Stimulated activated CD4-positive, alpha-beta T cell treated with anti-CD3 and anti-CD28 coated beads, Interleukin-15, amount 100 ng/mL, for 48 hours (primary cell): ENCODE measurements around the gene SCTR.

Source experiments
- DNase-seq, 2 donors: peaks; one replicate each; pipeline ENCODE4 v3.0.0-alpha.2; 2020; ENCODE audit warnings: low read depth in 2 of 2

The SCTR gene

GRCh38 chr2:119446037-119446436 lies 78.2 kb downstream of the SCTR start:
- no peak for DNase-seq

- no peak for DNase-seq
These were observed 81.4 kb downstream of the SCTR start for GRCh38 chr2:119442850-119443249.

GRCh38 chr2:119442226-119442619 lies 82.1 kb downstream of the SCTR start:
- no peak for DNase-seq

DNA sequence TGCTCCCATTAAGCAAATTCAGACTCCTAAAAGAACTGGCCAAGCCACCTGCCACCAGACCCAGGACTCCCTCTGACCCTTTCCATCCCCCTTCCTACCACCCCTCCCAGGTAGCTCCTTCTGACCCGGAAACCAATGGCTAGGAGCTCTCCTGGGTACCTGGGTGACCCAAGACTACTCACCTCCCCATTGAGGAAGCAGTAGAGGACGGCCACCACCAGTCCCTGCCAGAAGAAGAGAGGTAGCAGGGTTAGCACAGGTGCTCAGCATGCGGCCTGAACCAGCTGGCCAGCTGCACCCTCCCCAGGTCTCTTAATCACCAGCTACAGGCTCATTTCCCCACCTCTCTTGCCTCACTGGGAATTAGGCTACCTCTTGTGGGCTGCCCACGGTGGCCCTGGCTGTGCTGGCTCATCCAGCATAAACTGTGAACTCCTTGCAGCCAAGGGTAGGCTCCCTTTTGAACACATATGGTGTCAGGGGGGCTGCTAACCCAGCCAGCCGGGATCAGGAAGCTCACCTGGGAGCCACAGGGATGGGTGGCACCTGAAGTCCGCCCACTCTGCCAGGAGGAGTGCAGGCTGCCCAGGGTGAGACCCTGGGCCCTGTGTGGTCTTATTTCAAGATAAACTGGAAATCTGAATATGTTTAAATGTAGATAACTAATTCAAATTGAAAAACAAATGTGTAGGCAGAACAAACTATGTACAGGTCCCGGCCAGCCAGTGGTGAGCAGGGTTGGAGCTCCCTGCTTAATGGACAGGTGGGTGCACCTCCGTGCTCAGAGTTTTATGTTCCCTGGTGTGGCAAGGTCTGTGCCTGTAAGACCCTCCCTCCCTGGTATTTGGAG lies 82.7 kb downstream of the SCTR start:
- DNase-seq, result no peak

- DNase-seq, result no peak
These were observed 83.4 kb downstream of the SCTR start for GRCh38 chr2:119440873-119441272.

- no peak for DNase-seq
These were observed 83.8 kb downstream of the SCTR start for GRCh38 chr2:119440501-119440870.

DNA sequence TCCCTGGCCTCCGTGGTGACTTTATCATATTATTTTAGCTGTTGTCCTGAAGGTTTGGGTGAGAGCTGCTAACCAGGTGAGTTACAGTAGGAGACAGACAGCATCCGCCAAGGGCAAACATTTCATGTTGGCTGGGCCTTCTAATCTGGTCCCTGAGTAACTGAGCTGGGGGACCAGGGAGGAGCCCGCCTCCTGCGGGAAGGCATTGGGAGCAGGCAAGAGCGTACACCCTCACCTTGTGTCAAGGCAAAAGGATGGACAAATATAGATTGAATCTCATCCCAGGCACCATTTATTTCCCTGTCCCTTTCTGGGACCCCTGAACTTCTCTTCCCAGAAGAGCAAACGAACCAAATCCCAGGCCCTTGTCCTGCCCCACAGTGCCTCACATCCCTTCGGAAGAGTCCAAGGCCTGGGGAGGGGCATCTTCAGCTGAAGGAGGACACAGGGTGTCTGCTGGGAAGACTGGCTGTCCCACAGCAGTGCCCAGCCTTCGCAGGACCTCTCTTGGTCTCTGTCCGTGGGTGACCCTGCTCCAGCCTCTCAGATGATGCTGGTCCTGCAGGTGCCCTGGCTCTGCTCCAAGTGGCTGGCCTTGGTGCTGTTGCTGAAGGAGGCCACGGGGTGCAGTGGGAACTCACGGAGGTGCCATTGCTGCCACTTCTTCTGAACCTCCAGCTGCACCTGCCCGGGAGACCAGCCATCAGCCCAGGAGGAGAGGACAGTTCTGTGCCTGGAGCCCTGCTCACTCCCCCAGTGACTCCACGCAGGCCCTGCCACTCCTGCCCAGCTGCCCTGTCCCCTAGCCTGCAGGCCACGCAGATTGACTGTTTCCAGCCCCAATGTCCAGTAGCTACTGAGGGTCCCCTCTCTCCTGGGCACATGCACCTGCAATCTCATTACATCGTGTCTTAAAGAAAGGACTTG lies 84.4 kb downstream of the SCTR start:
- no peak for DNase-seq

DNA sequence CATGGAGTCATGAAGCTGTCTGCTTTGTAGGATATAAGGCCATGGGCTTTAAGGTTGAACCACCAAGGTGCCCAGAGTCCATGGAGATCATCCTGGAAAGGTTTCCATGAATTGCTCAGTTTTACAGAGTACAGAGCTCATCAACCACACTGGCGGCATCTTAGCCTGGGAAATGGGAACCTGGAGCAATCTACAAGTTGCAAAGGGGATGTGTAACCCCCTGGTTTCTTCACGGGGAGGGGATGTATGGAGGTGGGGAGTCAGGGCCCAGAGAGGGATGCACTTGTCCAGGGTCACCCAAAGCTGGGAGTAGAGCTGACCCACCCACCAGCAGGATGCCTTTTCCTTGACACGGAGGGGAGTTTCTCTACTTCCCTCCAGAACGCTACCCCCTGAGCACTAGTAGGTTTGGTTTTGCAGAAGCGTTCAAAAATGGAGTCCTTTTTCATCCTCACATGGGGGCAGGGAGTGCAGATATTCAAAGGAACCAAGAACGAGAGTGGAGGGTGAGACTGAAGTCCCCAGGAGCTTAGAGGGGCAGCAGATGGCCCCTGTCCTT lies 85.5 kb downstream of the SCTR start:
- no peak for DNase-seq

DNA sequence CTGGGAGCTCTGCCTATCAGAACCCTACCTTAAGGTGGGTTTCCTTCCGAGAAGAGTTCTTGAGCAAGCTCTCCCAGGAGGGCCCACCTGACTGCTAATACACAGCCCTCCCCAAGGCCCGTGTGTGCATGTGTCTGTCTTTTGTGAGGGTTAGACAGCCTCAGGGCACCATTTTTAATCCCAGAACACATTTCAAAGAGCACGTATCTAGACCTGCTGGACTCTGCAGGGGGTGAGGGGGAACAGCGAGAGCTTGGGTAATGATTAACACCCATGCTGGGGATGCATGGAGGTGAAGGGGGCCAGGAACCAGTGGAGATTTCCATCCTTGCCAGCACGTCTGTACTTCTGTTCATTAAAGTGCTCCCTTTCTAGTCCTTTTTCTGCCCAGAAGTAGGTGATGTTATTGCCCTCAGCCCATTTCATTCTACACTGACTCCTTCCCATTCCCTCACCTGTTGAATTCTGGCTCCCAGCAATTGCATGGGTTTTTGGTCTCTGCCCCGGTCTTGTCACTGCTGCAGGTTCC lies 86.1 kb downstream of the SCTR start:
- DNase-seq, result no peak

GRCh38 chr2:119436993-119437772 lies 87.1 kb downstream of the SCTR start:
- no peak for DNase-seq

DNA sequence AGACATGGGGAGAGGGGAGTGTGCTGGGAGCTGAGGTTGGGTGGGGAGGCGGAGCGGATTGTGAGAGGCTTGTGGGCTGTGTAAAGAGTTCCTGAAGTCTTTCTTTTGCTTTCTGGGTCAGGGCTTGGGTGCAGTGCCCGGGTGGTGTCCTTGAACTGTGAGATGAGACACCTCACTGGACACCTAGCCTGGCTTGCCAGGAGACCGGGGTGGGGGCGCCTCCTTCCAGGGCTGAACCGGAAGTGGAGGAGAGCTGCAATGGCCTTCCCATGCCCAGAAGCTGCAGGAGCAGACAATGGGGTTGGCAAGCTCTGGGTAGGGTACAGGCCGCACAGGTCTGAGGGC lies 88.4 kb downstream of the SCTR start:
- DNase-seq, result no peak

DNA sequence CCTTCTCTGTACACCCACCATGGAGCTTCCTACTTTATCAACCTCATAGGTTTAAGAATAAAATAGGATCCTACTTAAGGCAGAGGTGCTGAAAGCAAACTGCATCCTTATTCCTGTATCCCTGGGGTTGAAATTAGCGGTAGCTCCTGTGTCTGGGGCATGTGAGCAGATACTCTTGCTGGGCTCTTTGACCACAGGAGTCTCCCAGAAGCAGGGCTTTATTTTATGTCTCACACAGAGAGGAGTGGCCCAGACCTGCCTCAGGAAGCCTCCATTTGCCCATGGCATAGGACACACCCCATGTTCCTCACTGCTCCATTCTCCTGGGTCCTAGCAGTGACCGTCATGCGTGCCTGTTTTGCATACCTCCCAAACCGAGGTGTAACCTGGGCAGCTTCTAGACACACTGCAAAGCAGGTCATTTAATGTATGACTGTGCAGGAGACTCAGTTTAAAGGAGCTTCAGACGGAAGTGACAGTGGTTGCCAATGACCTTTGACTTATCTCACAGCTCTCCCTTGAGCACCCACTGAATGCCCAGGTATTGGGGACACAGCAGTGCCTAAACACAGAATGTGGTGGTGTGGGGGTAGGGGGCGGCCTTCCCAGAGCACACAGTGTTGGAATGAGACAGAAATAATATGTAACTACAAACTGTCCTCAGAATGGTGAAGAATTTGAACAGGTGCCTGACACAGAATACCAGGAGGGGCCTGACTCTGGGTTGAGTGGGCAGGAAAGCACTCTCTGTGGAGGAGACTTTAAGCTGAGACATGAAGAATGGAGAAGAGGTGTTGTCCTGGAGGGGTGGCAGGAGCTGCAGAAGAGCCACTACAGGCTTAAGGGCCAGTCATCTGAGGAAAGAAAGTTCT lies 89.0 kb downstream of the SCTR start:
- no peak for DNase-seq

DNA sequence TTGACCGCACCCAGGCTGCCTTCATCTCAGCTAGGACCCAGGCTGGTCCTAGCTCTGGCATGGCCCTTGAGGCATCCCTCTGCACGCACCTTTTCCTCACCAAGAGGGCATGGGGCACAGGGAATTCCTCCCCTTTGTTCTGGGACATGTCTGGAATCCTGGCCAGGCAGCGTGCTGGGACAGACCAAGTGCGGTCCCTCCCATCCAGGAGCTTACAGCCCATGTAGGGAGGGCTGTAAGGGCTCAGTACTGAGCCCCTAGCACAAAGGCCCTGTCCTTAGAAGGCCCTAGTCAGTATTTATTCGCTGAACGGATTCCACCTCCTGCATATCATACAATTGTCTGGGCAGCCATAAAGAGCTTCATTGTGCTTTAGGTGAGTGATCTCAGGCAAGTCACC lies 89.6 kb downstream of the SCTR start:
- no peak for DNase-seq

DNA sequence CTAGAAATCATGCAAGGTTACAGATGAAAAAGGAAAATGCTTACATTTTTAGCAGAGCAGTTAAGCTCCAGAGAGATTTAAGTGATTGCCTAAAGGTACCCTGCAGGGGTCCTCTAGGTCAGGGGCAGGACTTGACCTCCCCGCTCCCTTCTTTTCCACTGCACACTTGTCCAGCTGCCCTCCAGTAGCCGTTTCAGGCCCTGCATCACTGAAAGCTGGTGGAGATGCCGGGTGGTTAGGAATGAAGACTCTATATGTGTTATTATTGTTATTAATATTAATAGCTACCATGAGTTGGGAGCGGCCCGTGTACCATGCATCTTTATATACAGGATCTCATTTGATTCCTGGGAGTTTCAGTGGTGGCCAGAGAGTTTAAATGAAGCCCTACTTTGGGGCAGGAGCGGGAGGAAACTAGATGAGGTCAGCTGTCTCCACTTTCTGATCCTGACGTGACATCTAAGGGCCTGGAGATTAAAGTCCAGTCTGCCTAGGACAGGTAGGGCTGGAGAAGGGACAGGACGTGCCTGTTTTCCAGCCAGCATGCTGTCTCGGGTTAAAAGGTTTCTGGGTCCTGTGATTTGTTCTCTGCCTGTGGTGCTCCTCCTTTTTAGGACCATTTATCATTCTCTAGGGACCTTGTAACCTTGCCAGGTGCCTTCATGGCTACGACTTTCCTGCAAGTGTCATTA lies 90.5 kb downstream of the SCTR start:
- no peak for DNase-seq

DNA sequence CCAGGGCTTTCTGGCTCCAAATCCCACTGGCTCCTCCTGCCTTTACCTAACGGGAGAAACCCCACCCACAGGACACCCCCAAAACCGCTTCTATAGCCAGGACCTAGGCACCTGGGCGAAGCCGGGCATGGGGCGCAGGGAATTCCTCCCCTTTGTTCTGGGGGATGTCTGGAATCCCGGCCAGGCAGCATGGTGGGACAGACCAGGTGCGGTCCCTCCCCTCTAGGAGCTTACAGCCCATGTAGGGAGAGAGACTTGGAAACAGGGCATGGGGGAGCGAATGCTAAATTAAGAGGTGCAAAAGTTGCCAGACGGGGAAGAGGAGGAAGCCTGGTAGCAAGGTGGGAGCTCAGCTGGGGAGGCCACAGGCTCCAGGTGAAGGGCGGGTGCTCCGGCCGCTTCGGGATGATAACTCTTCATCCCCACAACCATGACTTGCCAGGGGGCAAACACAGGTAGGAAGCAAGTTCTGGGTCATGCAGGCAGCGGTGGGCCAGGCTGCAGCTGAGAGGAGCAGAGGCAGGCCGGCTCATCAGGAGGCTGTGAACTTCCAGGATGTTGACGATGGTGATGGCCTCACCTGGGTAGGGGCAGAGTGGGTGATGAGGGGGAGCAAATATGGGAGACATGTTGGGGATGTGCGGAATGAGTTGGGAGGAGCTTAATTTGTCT lies 91.3 kb downstream of the SCTR start:
- DNase-seq, result no peak

GRCh38 chr2:119431976-119432850 lies 92.1 kb downstream of the SCTR start:
- DNase-seq, result no peak

DNA sequence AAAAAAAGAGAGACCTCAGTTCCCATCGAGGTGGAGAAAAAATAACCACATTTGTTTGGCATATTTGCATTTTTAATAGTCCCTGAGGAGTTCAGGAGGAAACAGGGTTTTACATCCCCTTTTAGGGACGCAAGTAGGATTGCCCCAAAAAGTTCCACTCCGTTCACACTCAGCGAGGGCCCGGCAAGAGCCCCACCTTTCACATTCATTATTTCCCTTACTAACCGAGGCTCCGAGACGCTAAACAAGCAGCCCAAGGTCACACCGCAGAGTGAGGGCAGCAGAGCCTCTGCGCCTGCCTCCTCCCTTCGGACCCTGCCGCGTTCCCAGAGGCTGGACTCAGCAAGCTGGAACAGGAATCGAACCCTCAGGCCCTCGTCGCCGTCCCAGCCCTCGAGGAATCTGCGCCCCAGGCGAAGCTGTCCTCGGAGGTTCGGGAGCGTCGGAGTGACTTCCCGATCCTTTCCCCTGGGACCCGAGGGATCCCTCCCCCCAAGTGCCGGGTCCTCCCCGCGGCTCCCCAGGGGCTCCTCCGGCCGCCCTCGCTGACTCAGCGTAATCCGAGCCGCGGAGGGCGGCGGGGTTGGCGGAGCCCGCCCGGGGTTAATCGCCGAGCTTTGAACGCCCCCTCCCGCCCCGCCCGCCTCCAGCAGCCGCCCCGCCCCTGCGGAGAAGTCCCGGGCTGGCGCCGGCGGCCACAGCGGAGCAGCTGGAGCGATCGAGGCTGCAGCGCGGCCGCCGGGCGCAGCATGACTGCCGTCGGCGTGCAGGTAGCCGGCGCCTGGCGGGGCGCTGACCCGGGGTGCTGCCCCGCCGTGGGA lies 92.9 kb downstream of the SCTR start, which contains the start of gene TMEM37:
TMEM37 (plus strand) TSS at position 700 of the 821 bp plus-strand sequence; CDS start at position 750, 50 bp downstream.
- no peak for DNase-seq
